Keratinocyte (primary cell): ENCODE results near the gene SLC26A2.
"Not testable (repeated sequence)": the region's sequence is repeated elsewhere in the genome, so short reads cannot be mapped to it uniquely, and the experiment has no call there.

Experiments
- CTCF ChIP-seq, 3 experiments: IDR thresholded peaks in 1 of 3; conservative IDR thresholded peaks in 1 of 3; optimal IDR thresholded peaks in 1 of 3; 2 replicates in 2 of 3; 3 replicates in 1 of 3; pipeline versions ENCODE3 to v1.5.1; 2011; ENCODE audit warnings: low read length in 3 of 3, mild to moderate bottlenecking in 3 of 3, moderate library complexity in 2 of 3, control low read depth in 1 of 3, inconsistent platforms in 1 of 3; ENCODE audit not compliant: insufficient read depth in 2 of 3; ENCODE audit errors: extremely low read depth in 1 of 3
- EZH2 ChIP-seq: IDR thresholded peaks from one replicate; pipeline ENCODE4 v1.6.1; 2012; ENCODE audit warnings: inconsistent platforms, mild to moderate bottlenecking, low read length, moderate library complexity

- not testable (repeated sequence) for TF ChIP-seq CTCF (optimal IDR thresholded peaks at IDR 0.05 in 1 of 3, IDR thresholded peaks at IDR 0.05 in 1 of 3, conservative IDR thresholded peaks at IDR 0.05 in 1 of 3; ENCODE audit: extremely low read depth in 1 of 3, insufficient read depth in 2 of 3, low read length in 3 of 3); EZH2
Observed at GRCh38 chr5:150028047-150028446, 67.5 kb downstream of the SLC26A2 start.
